HFFc6 (cell line): ENCODE data around the gene RBMS1. TPM values are rescaled to one million over a fixed set of nuclear protein-coding genes. Genes with fewer than 3 reads are reported as not detected.

Source experiments
- DNase-seq: peaks from one replicate; pipeline ENCODE4 v3.0.0-alpha.2; 2018
- H3K27ac Mint-ChIP-seq: 2 replicates; pipeline ENCODE4 v1.8.0; 2020; ENCODE audit warnings: mild to moderate bottlenecking, mixed read lengths
- H3K27me3 Mint-ChIP-seq: 2 replicates; pipeline ENCODE4 v1.8.0; 2021; ENCODE audit warnings: mild to moderate bottlenecking, moderate library complexity, mixed read lengths; ENCODE audit not compliant: insufficient read depth
- H3K36me3 Mint-ChIP-seq: 2 replicates; pipeline ENCODE4 v1.8.0; 2021; ENCODE audit warnings: low read depth, mixed read lengths
- H3K4me1 Mint-ChIP-seq: 2 replicates; pipeline ENCODE4 v1.8.0; 2020; ENCODE audit warnings: low read depth, mixed read lengths
- H3K4me3 Mint-ChIP-seq: 2 replicates; pipeline ENCODE4 v1.8.0; 2020; ENCODE audit warnings: mild to moderate bottlenecking, moderate library complexity, mixed read lengths
- H3K9me3 Mint-ChIP-seq: 2 replicates; pipeline ENCODE4 v1.8.0; 2020; ENCODE audit warnings: mild to moderate bottlenecking, mixed read lengths
- CTCF ChIP-seq: fragments of 200-600 bp; sonication (generic); IDR thresholded peaks from 2 replicates; pipeline ENCODE4 v1.5.0; 2021; ENCODE audit warnings: antibody characterized with exemption, mild to moderate bottlenecking
- total RNA-seq, 6 experiments: library from RNA; stranded (reverse); fragmentation: NEBNext Ultra II Directional; extraction: Animal tissue kit (Norgen Biotek cat#: 25700); gene quantifications; 2 replicates in 1 of 6; 3 replicates in 5 of 6; pipeline ENCODE4 v1.2.3, GENCODE V29; 2021

The RBMS1 gene
- total RNA-seq, 6 experiments from 2014 or later = 88.7 to 111 (median 96.1) TPM

- Mint-ChIP-seq H3K4me1 (peaks cover 99% of the 10 kb centered on the region), H3K36me3 (peaks cover 88% of the 10 kb centered on the region), H3K9me3 (no peaks in the 10 kb centered on the region), H3K27ac (peak overlapping the region; percentile 84), H3K27me3 (peaks cover 8% of the 10 kb centered on the region), H3K4me3 (peak overlapping the region; percentile 81)
- TF ChIP-seq CTCF = no peak
- no peak for DNase-seq
Measured at GRCh38 chr2:160295519-160296207, 197.9 kb downstream of the RBMS1 start.

GRCh38 chr2:160294889-160295288, 198.7 kb downstream of the RBMS1 start:
- H3K9me3 Mint-ChIP-seq = no peaks in the 10 kb centered on the region
- H3K36me3 Mint-ChIP-seq = peaks cover 88% of the 10 kb centered on the region
- DNase-seq = no peak
- peak overlapping the region; percentile 81 for H3K4me3 Mint-ChIP-seq
- peaks cover 100% of the 10 kb centered on the region for H3K4me1 Mint-ChIP-seq
- TF ChIP-seq CTCF = no peak
- peaks cover 8% of the 10 kb centered on the region for H3K27me3 Mint-ChIP-seq
- H3K27ac Mint-ChIP-seq = peak overlapping the region; percentile 84

- no peaks in the 10 kb centered on the region for H3K9me3 Mint-ChIP-seq
- H3K36me3 Mint-ChIP-seq = peaks cover 86% of the 10 kb centered on the region
- peak overlapping the region; percentile 81 for H3K4me3 Mint-ChIP-seq
- TF ChIP-seq CTCF = no peak
- H3K4me1 Mint-ChIP-seq = peaks cover 100% of the 10 kb centered on the region
- peaks cover 7% of the 10 kb centered on the region for H3K27me3 Mint-ChIP-seq
- peak; percentile 84 for DNase-seq
- H3K27ac Mint-ChIP-seq = peak overlapping the region; percentile 84
Measured at GRCh38 chr2:160294339-160294803, 199.2 kb downstream of the RBMS1 start.

- TF ChIP-seq CTCF = no peak
- Mint-ChIP-seq H3K9me3 (no peaks in the 10 kb centered on the region), H3K27me3 (peaks cover 5% of the 10 kb centered on the region), H3K36me3 (peaks cover 84% of the 10 kb centered on the region), H3K4me3 (peak overlapping the region; percentile 81), H3K27ac (peak overlapping the region; percentile 84), H3K4me1 (peaks cover 100% of the 10 kb centered on the region)
- DNase-seq = peak; percentile 96
Measured at GRCh38 chr2:160293391-160294091, 200.1 kb downstream of the RBMS1 start.

- Mint-ChIP-seq H3K4me3 (peak overlapping the region; percentile 49), H3K27ac (peak overlapping the region; percentile 84), H3K9me3 (no peaks in the 10 kb centered on the region), H3K4me1 (peaks cover 93% of the 10 kb centered on the region), H3K36me3 (peaks cover 81% of the 10 kb centered on the region), H3K27me3 (peaks cover 5% of the 10 kb centered on the region; the same call in 1 of the 2 replicates)
- TF ChIP-seq CTCF = peak; percentile 56
- DNase-seq = peak; percentile 37
Measured at GRCh38 chr2:160292225-160292624, 201.4 kb downstream of the RBMS1 start.
